Gastroesophageal sphincter (tissue), 4 donors: ENCODE data around the gene NBAS. TPM values are rescaled to one million over a fixed set of nuclear protein-coding genes. Genes with fewer than 3 reads are reported as not detected.

Experiments used
- ATAC-seq: fragments of 150-250 bp; one replicate; pipeline ENCODE4 v1.9.1; 2016; ENCODE audit warnings: mild to moderate bottlenecking, moderate library complexity
- H3K27ac ChIP-seq, 4 donors: fragments of 200-600 bp; sonication (generic) in 3 of 4; 1 replicate in 3 of 4; 2 replicates in 1 of 4; pipeline ENCODE4 v1.5.1; 2016 to 2019
- H3K27me3 ChIP-seq: fragments of 200-600 bp; sonication (generic); one replicate; pipeline ENCODE4 v1.5.1; 2019
- H3K36me3 ChIP-seq, 2 donors: fragments of 200-600 bp; sonication (generic); one replicate each; pipeline ENCODE4 v1.5.1; 2019; ENCODE audit warnings: control low read depth in 1 of 2
- H3K4me1 ChIP-seq, 3 donors: fragments of 200-600 bp; sonication (generic); 1 replicate in 2 of 3; 2 replicates in 1 of 3; pipeline ENCODE4 v1.5.1; 2016 to 2019; ENCODE audit warnings: control low read depth in 2 of 3
- H3K4me3 ChIP-seq, 2 donors: fragments of 200-600 bp; sonication (generic); one replicate each; pipeline ENCODE4 v1.5.1; 2019; ENCODE audit warnings: mild to moderate bottlenecking in 1 of 2, moderate library complexity in 1 of 2
- H3K9me3 ChIP-seq, 3 donors: fragments of 200-600 bp; sonication (generic); one replicate each; pipeline ENCODE4 v1.5.1; 2017 to 2019; ENCODE audit warnings: control low read depth in 2 of 3
- EP300 ChIP-seq: sonication (generic); formaldehyde crosslinking; IDR thresholded peaks from one replicate; pipeline ENCODE4 v1.6.1; 2017; ENCODE audit warnings: antibody characterized with exemption, mild to moderate bottlenecking
- POLR2A ChIP-seq, 2 donors: fragments of 450-650 bp; IDR thresholded peaks; one replicate each; pipeline ENCODE4 v1.6.1; 2017; ENCODE audit warnings: antibody characterized with exemption in 2 of 2, mild to moderate bottlenecking in 2 of 2, moderate library complexity in 1 of 2
- POLR2AphosphoS5 ChIP-seq: sonication (generic); formaldehyde crosslinking; IDR thresholded peaks from one replicate; pipeline ENCODE4 v1.6.1; 2017; ENCODE audit warnings: antibody characterized with exemption
- WGBS, 2 donors: methylation state at CpG; one replicate each; pipeline ENCODE4 v1.1.5; 2018; ENCODE audit warnings: low coverage in 1 of 2; 5-methylcytosine and 5-hydroxymethylcytosine counted together
- total RNA-seq, 4 donors: library from RNA; depleted of rRNA; stranded (reverse); fragments of >200 nt; gene quantifications; one replicate each; pipeline ENCODE4 v1.1.0, GENCODE V29; 2016
- TF ChIP-seq, protein P1 (sequence below), 4 experiments: fragments of 200-600 bp in 2 of 4; fragments of 450-650 bp in 2 of 4; sonication (generic) in 1 of 4; IDR thresholded peaks; one replicate each; pipeline ENCODE4 v1.5.1; 2017 to 2019; ENCODE audit warnings: antibody characterized with exemption in 4 of 4, mild to moderate bottlenecking in 2 of 4, moderate library complexity in 2 of 4

NBAS gene
- total RNA-seq, 4 donors from 2014 or later: 34.9 to 50.9 (median 40.4) TPM

- ATAC-seq: no peak
- TF ChIP-seq, protein P1, sequence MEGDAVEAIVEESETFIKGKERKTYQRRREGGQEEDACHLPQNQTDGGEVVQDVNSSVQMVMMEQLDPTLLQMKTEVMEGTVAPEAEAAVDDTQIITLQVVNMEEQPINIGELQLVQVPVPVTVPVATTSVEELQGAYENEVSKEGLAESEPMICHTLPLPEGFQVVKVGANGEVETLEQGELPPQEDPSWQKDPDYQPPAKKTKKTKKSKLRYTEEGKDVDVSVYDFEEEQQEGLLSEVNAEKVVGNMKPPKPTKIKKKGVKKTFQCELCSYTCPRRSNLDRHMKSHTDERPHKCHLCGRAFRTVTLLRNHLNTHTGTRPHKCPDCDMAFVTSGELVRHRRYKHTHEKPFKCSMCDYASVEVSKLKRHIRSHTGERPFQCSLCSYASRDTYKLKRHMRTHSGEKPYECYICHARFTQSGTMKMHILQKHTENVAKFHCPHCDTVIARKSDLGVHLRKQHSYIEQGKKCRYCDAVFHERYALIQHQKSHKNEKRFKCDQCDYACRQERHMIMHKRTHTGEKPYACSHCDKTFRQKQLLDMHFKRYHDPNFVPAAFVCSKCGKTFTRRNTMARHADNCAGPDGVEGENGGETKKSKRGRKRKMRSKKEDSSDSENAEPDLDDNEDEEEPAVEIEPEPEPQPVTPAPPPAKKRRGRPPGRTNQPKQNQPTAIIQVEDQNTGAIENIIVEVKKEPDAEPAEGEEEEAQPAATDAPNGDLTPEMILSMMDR (IDR thresholded peaks at IDR 0.05): no peak
- no peak for TF ChIP-seq EP300
- no peak overlapping the region for H3K4me3 ChIP-seq
- H3K27ac ChIP-seq: no peak overlapping the region
- no peaks in the 10 kb centered on the region for H3K27me3 ChIP-seq
- H3K9me3 ChIP-seq: peaks cover 0 to 4% (median 0%) of the 10 kb centered on the region in 3 donors
- peaks cover 0 to 59% of the 10 kb centered on the region in 2 donors for H3K36me3 ChIP-seq
- no peaks in the 10 kb centered on the region for H3K4me1 ChIP-seq
- 81 to 87% methylated on average over 3 to 5 of the region's 5 CpGs for WGBS, 2 donors
These were observed 172.5 kb downstream of the NBAS start for GRCh38 chr2:15388406-15389325.

DNA sequence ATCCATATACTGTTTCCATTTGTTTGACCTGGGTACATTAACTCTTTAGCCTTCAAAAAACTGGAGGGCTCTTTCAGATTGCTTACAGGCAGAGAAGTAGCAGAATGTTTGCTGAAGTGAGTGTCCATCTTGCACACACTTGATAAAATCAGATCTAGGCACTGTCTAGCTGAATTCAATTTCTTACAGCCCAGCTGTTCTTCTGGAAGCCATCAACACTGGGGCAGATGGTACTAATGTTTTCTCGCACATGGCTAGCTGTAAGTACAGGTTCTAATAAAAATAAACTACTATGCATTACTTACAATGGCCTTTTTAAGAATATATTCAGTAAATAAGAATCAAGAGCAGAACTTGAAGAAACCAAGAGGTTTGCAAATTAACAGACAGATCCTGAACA lies 175.9 kb downstream of the NBAS start:
- H3K27me3 ChIP-seq: no peaks in the 10 kb centered on the region
- no peaks in the 10 kb centered on the region for H3K9me3 ChIP-seq
- WGBS, 2 donors: 100% methylated on average over 1 of the region's 1 CpG
- no peaks in the 10 kb centered on the region for H3K4me1 ChIP-seq
- no peak overlapping the region for H3K27ac ChIP-seq
- TF ChIP-seq, protein P1 (IDR thresholded peaks at IDR 0.05): no peak
- no peak for TF ChIP-seq POLR2AphosphoS5
- TF ChIP-seq POLR2A (IDR thresholded peaks at IDR 0.05): no peak
- no peak for TF ChIP-seq EP300
- ATAC-seq: no peak
- no peak overlapping the region for H3K4me3 ChIP-seq
- peaks cover 0 to 50% of the 10 kb centered on the region in 2 donors for H3K36me3 ChIP-seq

DNA sequence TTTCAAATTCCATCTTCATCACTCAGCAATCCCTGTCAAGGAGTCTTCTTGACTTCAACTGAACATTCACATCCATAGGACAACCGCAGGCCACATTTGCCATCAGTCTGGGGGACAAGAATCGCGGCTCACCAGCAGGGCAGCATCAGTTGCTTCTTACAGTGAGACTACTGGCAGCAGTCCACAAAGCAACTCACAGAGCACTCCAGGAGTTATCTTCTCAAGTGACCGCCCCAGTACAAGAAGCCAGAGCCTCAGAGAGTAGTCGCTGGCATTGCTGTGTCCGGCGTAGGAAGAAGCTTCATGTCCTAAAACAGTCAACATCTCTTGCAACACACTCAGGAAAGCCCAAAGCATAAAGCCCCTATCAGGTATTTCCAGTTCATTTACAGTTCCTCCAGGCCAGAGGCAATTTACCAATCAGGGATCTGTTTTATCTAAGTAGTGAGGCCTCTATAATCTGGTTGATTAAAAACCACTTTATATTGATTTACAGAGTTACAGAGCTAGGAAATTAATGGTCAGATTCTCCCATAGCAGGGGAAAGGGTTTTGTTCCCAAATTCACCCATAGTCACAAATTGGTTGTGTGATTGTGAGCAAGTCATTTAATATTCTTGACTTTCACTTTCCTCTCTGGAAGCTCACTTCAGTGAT lies 177.3 kb downstream of the NBAS start:
- Histone ChIP-seq H3K9me3 (no peaks in the 10 kb centered on the region), H3K27me3 (no peaks in the 10 kb centered on the region), H3K36me3 (peaks cover 0 to 46% of the 10 kb centered on the region in 2 donors), H3K4me1 (no peaks in the 10 kb centered on the region), H3K27ac (no peak overlapping the region), H3K4me3 (no peak overlapping the region)
- ATAC-seq: no peak
- no peak for TF ChIP-seq POLR2A (IDR thresholded peaks at IDR 0.05)
- TF ChIP-seq, protein P1 (IDR thresholded peaks at IDR 0.05): no peak
- TF ChIP-seq EP300: no peak
- WGBS, 2 donors: 86 to 100% methylated on average over 2 to 4 of the region's 7 CpGs

DNA sequence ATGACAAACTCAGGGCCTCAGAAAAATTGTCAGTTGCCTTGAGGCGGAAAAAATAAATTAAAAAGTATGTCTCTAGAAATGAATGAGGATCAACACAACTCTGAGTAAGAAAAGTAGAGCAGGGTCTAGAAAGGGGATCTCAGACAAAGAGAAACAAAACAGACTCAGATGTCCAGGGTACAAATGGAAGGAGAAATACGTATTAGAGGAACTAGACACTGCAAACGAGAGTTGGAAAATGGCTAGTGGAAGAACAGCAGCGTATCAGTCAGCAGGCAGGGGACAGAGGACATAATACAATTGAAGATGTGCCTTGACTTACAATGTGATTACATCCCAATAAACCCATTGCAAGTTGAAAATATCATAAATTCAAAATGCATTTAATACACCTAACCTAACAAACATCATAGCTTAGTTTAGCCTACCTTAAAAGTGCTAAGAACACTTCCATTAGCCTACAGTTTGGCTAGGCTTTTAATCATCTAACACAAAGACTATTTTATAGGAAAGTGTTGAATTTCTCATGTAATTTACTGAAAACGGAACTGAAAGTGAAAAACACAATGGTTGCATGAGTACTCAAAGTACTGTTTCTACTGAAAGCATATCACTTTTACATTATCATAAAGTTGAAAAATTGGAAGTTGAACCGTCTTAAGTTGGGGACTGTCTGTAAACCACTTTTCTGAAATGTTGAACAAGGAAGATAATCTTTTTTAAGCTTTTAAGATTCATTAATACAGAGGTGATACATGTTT lies 182.8 kb downstream of the NBAS start:
- H3K4me3 ChIP-seq: no peak overlapping the region
- H3K9me3 ChIP-seq: no peaks in the 10 kb centered on the region
- no peak overlapping the region for H3K27ac ChIP-seq
- peaks cover 3 to 63% of the 10 kb centered on the region in 2 donors for H3K36me3 ChIP-seq
- H3K27me3 ChIP-seq: no peaks in the 10 kb centered on the region
- H3K4me1 ChIP-seq: no peaks in the 10 kb centered on the region
- ATAC-seq: no peak
- 75 to 83% methylated on average over 6 of the region's 6 CpGs for WGBS, 2 donors
- TF ChIP-seq EP300: no peak
- TF ChIP-seq, protein P1 (IDR thresholded peaks at IDR 0.05): no peak
- TF ChIP-seq POLR2A (IDR thresholded peaks at IDR 0.05): no peak
- TF ChIP-seq POLR2AphosphoS5: no peak
